NCI-H2196 treated with DMSO at 0.1 percent for 48 hours (cell line): ENCODE data around the gene ARHGAP11A.
A peak's percentile ranks its signal among the peaks of the same experiment; 100 is the strongest.
"Not testable (repeated sequence)": the region's sequence is repeated elsewhere in the genome, so short reads cannot be mapped to it uniquely, and the experiment has no call there.

Experiments
- DNase-seq: peaks from one replicate; lab custom pipeline; 2025; ENCODE audit not compliant: unreplicated experiment; lab: John Stamatoyannopoulos, UW

ARHGAP11A gene

GRCh38 chr15:32615051-32615870 lies at the start of gene ARHGAP11A:
Gene ARHGAP11A, plus strand, starts transcription at chr15:32615504. Its CDS starts 708 bp downstream, at chr15:32616212.
- not testable (repeated sequence) for DNase-seq

GRCh38 chr15:32568988-32569387 lies 46.3 kb upstream of the ARHGAP11A start:
- DNase-seq: not testable (repeated sequence)

GRCh38 chr15:32578482-32578881 lies 36.8 kb upstream of the ARHGAP11A start:
- DNase-seq: not testable (repeated sequence)

GRCh38 chr15:32585844-32586243 lies 29.5 kb upstream of the ARHGAP11A start:
- DNase-seq: not testable (repeated sequence)

- not testable (repeated sequence) for DNase-seq
Measured at GRCh38 chr15:32593151-32593550, 22.2 kb upstream of the ARHGAP11A start, which contains the start of gene GOLGA8N. Gene GOLGA8N, plus strand, starts transcription at chr15:32593456.

GRCh38 chr15:32609518-32609917 lies 5.8 kb upstream of the ARHGAP11A start:
- not testable (repeated sequence) for DNase-seq

- not testable (repeated sequence) for DNase-seq
Measured at GRCh38 chr15:32610719-32611118, 4.6 kb upstream of the ARHGAP11A start.

GRCh38 chr15:32614712-32615050 lies 623 bp upstream of the ARHGAP11A start:
- DNase-seq: not testable (repeated sequence)

- not testable (repeated sequence) for DNase-seq
Measured at GRCh38 chr15:32615871-32616426, 645 bp downstream of the ARHGAP11A start.

GRCh38 chr15:32636410-32636809 lies 21.1 kb downstream of the ARHGAP11A start:
- no peak for DNase-seq

- no peak for DNase-seq
Measured at GRCh38 chr15:32636908-32637567, 21.7 kb downstream of the ARHGAP11A start.

GRCh38 chr15:32637704-32638103 lies 22.4 kb downstream of the ARHGAP11A start:
- DNase-seq: no peak

- DNase-seq: no peak
Measured at GRCh38 chr15:32641517-32642059, 26.3 kb downstream of the ARHGAP11A start, which contains the start of gene SCG5. Gene SCG5, plus strand, starts transcription at chr15:32641710. Its CDS starts 1,883 bp downstream, at chr15:32643593.

- no peak for DNase-seq
Measured at GRCh38 chr15:32642667-32643435, 27.5 kb downstream of the ARHGAP11A start.

GRCh38 chr15:32643907-32644445 lies 28.7 kb downstream of the ARHGAP11A start:
- no peak for DNase-seq

GRCh38 chr15:32646291-32646690 lies 31.0 kb downstream of the ARHGAP11A start:
- no peak for DNase-seq

GRCh38 chr15:32649342-32649741 lies 34.0 kb downstream of the ARHGAP11A start:
- no peak for DNase-seq

GRCh38 chr15:32651229-32651837 lies 36.0 kb downstream of the ARHGAP11A start:
- DNase-seq: peak; percentile 18

GRCh38 chr15:32652178-32652577 lies 36.9 kb downstream of the ARHGAP11A start:
- DNase-seq: no peak

- no peak for DNase-seq
Measured at GRCh38 chr15:32656091-32656490, 40.8 kb downstream of the ARHGAP11A start.
